ENCODE data around the gene PIGX.

The PIGX gene

DNA sequence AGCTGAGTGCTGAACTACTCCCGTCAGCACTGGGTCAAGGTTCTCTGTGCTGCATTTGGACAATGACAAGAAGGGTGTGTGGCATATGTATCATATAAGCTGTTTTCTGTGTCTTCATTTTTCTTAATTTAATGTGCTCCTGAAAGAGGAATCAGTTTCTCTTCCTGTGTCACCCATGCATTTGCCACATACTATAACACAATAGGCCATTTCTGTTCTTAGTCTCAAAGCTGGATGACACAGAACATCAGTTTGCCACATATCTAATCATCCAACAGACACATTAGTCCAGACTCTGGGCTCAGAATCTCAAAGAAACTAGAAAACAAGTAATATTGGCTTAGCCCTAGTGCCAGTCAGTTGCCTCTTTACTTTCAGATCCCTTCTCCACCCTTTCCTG is 34.2 kb upstream of the PIGX start:
- no peak overlapping the region for H3K27ac ChIP-seq
- DNase-seq (ENCODE audit: low read depth, low spot score) = no peak
- H3K9ac ChIP-seq (ENCODE audit: insufficient read length) = no peak overlapping the region
- TF ChIP-seq EZH2 (IDR thresholded peaks at IDR 0.05) (no peak), FOXP2 (optimal IDR thresholded peaks at IDR 0.05; ENCODE audit: control extremely low read depth, extremely low read length, insufficient read depth) (no peak), POLR2AphosphoS5 (IDR thresholded peaks at IDR 0.05; ENCODE audit: borderline replicate concordance, low read depth, low read length) (no peak)
- no peaks in the 10 kb centered on the region for H3K9me3 ChIP-seq (ENCODE audit: low read depth, low read length)
- H3K4me3 ChIP-seq = no peak overlapping the region
- H3K36me3 ChIP-seq (ENCODE audit: insufficient read depth, low read length) = no peaks in the 10 kb centered on the region

DNA sequence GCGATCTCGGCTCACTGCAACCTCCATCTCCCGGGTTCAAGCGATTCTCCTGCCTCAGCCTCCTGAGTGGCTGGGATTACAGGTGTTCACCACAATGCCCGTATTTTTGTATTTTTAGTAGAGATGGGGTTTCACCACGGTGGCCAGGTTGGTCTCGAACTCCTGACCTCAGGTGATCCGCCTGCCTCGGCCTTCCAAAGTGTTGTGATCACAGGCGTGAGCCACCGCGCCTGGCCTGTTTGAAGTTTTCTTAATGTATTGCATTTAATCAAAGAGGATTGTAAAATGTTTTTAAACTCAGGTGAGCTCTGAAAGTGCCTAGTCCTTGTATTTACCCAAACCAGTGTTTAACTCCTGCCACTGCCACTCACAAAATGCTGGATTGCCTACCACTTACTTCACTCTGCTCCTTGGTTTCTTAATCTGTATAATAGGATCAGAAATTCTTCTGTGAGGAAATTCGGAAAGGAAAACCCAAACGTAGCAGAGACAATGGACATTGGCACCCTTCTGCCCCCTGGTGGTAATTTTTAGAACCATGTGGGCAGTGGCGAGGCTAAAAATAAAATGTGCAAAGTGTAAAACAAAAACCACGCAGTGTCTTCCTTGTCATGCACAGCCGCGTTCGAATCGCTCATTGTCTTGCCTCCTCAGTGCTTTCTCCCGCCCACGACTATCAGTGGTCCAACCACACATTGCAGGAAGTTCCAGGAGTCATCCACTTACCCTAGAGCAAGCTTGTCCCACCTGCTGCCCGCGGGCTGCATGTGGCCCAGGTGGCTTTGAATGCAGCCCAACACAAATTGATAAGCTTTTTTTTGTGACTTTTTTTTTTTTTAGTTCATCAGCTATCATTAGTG is 27.4 kb upstream of the PIGX start:
- no peaks in the 10 kb centered on the region for H3K36me3 ChIP-seq (ENCODE audit: insufficient read depth, low read length)
- TF ChIP-seq FOXP2 (optimal IDR thresholded peaks at IDR 0.05; ENCODE audit: control extremely low read depth, extremely low read length, insufficient read depth) (no peak), EZH2 (IDR thresholded peaks at IDR 0.05) (no peak), POLR2AphosphoS5 (IDR thresholded peaks at IDR 0.05; ENCODE audit: borderline replicate concordance, low read depth, low read length) (no peak)
- DNase-seq (ENCODE audit: low read depth, low spot score) = peak; percentile 18
- H3K9me3 ChIP-seq (ENCODE audit: low read depth, low read length) = no peaks in the 10 kb centered on the region
- peak overlapping the region; percentile 6 for H3K4me3 ChIP-seq
- H3K27ac ChIP-seq = no peak overlapping the region
- H3K9ac ChIP-seq (ENCODE audit: insufficient read length) = no peak overlapping the region

DNA sequence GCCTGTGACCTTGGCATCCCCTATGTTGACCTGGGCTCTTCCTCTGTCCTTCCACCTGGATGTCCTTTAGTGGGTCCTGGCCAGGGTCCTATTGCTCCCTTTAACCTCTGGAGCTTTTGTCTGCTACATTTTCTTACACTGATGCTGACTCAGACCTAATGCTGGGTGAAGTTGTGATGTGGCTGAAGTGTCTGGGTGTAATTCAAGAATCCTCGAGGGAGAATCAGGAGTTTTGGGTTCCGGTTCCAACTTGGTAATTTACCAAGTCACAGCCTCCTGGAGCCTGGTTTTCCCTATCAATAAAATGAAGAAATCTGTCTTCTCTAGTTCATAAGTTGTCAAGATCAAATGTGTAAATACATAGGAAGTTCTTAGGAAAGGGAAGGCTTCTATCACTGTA is 25.7 kb upstream of the PIGX start:
- H3K27ac ChIP-seq = no peak overlapping the region
- no peaks in the 10 kb centered on the region for H3K9me3 ChIP-seq (ENCODE audit: low read depth, low read length)
- H3K36me3 ChIP-seq (ENCODE audit: insufficient read depth, low read length) = no peaks in the 10 kb centered on the region
- no peak for DNase-seq (ENCODE audit: low read depth, low spot score)
- H3K9ac ChIP-seq (ENCODE audit: insufficient read length) = no peak overlapping the region
- no peak for TF ChIP-seq POLR2AphosphoS5 (IDR thresholded peaks at IDR 0.05; ENCODE audit: borderline replicate concordance, low read depth, low read length)
- TF ChIP-seq EZH2 (IDR thresholded peaks at IDR 0.05) = no peak
- TF ChIP-seq FOXP2 (optimal IDR thresholded peaks at IDR 0.05; ENCODE audit: control extremely low read depth, extremely low read length, insufficient read depth) = no peak
- no peak overlapping the region for H3K4me3 ChIP-seq

- peak overlapping the region; percentile 69 for H3K4me3 ChIP-seq
- TF ChIP-seq FOXP2 (optimal IDR thresholded peaks at IDR 0.05; ENCODE audit: control extremely low read depth, extremely low read length, insufficient read depth) (no peak), POLR2AphosphoS5 (IDR thresholded peaks at IDR 0.05; ENCODE audit: borderline replicate concordance, low read depth, low read length) (no peak), EZH2 (IDR thresholded peaks at IDR 0.05) (no peak)
- H3K9ac ChIP-seq (ENCODE audit: insufficient read length) = peak overlapping the region; percentile 3
- DNase-seq (ENCODE audit: low read depth, low spot score) = peak; percentile 72
- peak overlapping the region; percentile 67; the same call in 1 of the 2 replicates for H3K27ac ChIP-seq
- H3K36me3 ChIP-seq (ENCODE audit: insufficient read depth, low read length) = no peaks in the 10 kb centered on the region
- H3K9me3 ChIP-seq (ENCODE audit: low read depth, low read length) = no peaks in the 10 kb centered on the region
Measured at GRCh38 chr3:196688349-196688748, 23.8 kb upstream of the PIGX start.

DNA sequence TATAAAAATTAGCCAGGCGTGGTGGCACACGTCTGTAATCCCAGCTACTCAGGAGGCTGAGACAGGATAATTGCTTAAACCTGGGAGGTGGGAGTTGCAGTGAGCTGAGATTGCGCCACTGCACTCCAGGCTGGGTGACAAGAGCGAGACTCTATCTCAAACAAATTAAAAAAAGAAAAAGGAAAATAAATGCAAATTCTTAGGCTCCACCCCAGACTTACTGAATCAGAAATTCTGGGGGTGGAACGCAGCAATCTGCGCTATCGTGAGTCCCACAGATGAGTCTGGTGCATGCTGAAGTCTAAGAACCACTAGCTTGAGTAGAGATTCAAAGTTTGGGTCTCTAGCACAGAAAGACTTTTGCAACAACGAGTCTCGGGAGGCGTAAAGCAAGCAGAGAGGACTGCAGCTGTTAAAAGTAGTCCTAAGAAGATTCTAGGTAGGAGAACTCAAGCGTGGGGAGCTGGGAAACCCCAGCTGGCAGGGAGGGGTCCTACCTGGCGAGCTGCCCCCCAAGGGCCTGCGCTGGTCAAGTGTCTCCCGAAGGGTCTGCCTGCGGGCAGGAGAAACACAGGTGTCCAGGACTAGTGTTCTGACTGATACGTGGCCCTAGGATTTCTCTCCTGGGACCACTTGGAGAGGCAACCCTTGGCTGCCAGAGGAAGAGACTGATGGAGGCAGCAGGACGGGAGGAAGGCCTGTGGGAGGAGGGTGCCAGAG is 22.1 kb upstream of the PIGX start:
- H3K4me3 ChIP-seq = no peak overlapping the region

DNA sequence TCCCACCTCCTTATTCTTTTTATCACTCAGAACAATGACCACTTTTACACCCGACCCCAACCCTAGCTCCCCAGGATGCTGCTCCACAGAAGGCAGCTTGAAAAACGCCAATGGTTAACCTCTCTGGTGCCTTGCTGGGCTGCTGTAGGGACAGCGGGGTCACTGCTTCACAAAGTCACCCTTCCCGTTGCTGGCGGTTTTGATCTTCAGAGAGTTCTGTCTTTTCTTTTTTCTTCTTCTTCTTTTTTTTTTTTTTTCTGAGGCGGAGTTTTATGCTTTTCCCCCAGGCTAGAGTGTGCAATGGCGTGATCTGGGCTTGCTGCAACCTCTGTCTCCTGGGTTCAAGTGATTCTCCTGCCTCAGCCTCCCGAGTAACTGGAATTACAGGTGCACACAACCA is 20.8 kb upstream of the PIGX start:
- H3K9me3 ChIP-seq (ENCODE audit: low read depth, low read length) = no peaks in the 10 kb centered on the region
- TF ChIP-seq POLR2AphosphoS5 (IDR thresholded peaks at IDR 0.05; ENCODE audit: borderline replicate concordance, low read depth, low read length) = no peak
- TF ChIP-seq FOXP2 (optimal IDR thresholded peaks at IDR 0.05; ENCODE audit: control extremely low read depth, extremely low read length, insufficient read depth) = no peak
- TF ChIP-seq EZH2 (IDR thresholded peaks at IDR 0.05) = no peak
- no peak for DNase-seq (ENCODE audit: low read depth, low spot score)
- H3K27ac ChIP-seq = no peak overlapping the region
- H3K9ac ChIP-seq (ENCODE audit: insufficient read length) = no peak overlapping the region
- no peak overlapping the region for H3K4me3 ChIP-seq
- no peaks in the 10 kb centered on the region for H3K36me3 ChIP-seq (ENCODE audit: insufficient read depth, low read length)

More for the DNA sequence above, 22.1 kb upstream of the PIGX start:
- Histone ChIP-seq H3K27ac (no peak overlapping the region), H3K9ac (ENCODE audit: insufficient read length) (no peak overlapping the region), H3K9me3 (ENCODE audit: low read depth, low read length) (no peaks in the 10 kb centered on the region), H3K36me3 (ENCODE audit: insufficient read depth, low read length) (no peaks in the 10 kb centered on the region)
- TF ChIP-seq EZH2 (IDR thresholded peaks at IDR 0.05) (no peak), FOXP2 (optimal IDR thresholded peaks at IDR 0.05; ENCODE audit: control extremely low read depth, extremely low read length, insufficient read depth) (no peak), POLR2AphosphoS5 (IDR thresholded peaks at IDR 0.05; ENCODE audit: borderline replicate concordance, low read depth, low read length) (no peak)
- DNase-seq (ENCODE audit: low read depth, low spot score) = no peak

GRCh38 chr3:196694202-196694638 is 18.0 kb upstream of the PIGX start:
- DNase-seq (ENCODE audit: low read depth, low spot score) = no peak
- Histone ChIP-seq H3K27ac (no peak overlapping the region), H3K36me3 (ENCODE audit: insufficient read depth, low read length) (no peaks in the 10 kb centered on the region), H3K9me3 (ENCODE audit: low read depth, low read length) (no peaks in the 10 kb centered on the region), H3K9ac (ENCODE audit: insufficient read length) (no peak overlapping the region), H3K4me3 (no peak overlapping the region)
- TF ChIP-seq EZH2 (IDR thresholded peaks at IDR 0.05) (no peak), POLR2AphosphoS5 (IDR thresholded peaks at IDR 0.05; ENCODE audit: borderline replicate concordance, low read depth, low read length) (no peak), FOXP2 (optimal IDR thresholded peaks at IDR 0.05; ENCODE audit: control extremely low read depth, extremely low read length, insufficient read depth) (no peak)
